Glutamatergic neuron (in vitro differentiated cells): ENCODE results near the gene PCNX2. TPM values are rescaled to one million over a fixed set of nuclear protein-coding genes. Genes with fewer than 3 reads are reported as not detected.

ENCODE experiments used
- DNase-seq: peaks from one replicate; pipeline ENCODE4 v3.0.0; 2022
- H3K27ac Mint-ChIP-seq: one replicate; pipeline ENCODE4 v1.8.0; 2020; ENCODE audit warnings: mild to moderate bottlenecking, mixed read lengths, inconsistent platforms; ENCODE audit not compliant: unreplicated experiment
- H3K27me3 Mint-ChIP-seq: one replicate; pipeline ENCODE4 v1.8.0; 2020; ENCODE audit warnings: mild to moderate bottlenecking, moderate library complexity, mixed read lengths, inconsistent platforms; ENCODE audit not compliant: unreplicated experiment
- H3K36me3 Mint-ChIP-seq: one replicate; pipeline ENCODE4 v1.8.0; 2020; ENCODE audit warnings: mild to moderate bottlenecking, mixed read lengths, inconsistent platforms; ENCODE audit not compliant: unreplicated experiment
- H3K4me1 Mint-ChIP-seq: one replicate; pipeline ENCODE4 v1.8.0; 2020; ENCODE audit warnings: mild to moderate bottlenecking, low read depth, mixed read lengths, inconsistent platforms; ENCODE audit not compliant: unreplicated experiment
- H3K4me3 Mint-ChIP-seq: one replicate; pipeline ENCODE4 v1.8.0; 2020; ENCODE audit warnings: mild to moderate bottlenecking, mixed read lengths, inconsistent platforms; ENCODE audit not compliant: unreplicated experiment
- H3K9me3 Mint-ChIP-seq: one replicate; pipeline ENCODE4 v1.8.0; 2020; ENCODE audit warnings: mild to moderate bottlenecking, moderate library complexity, mixed read lengths, inconsistent platforms; ENCODE audit not compliant: unreplicated experiment
- CTCF ChIP-seq: fragments of 200-600 bp; sonication (generic); IDR thresholded peaks from one replicate; pipeline ENCODE4 v1.5.0; 2021; ENCODE audit not compliant: partially characterized antibody, unreplicated experiment
- total RNA-seq: library from RNA; stranded (reverse); fragmentation: NEBNext Ultra II Directional; extraction: Animal tissue kit (Norgen Biotek cat#: 25700); gene quantifications from one replicate; pipeline ENCODE4 v1.2.1, GENCODE V29; 2021; ENCODE audit not compliant: unreplicated experiment

PCNX2 gene
- total RNA-seq, 1 donor from 2014 or later, result 44.5 TPM

DNA sequence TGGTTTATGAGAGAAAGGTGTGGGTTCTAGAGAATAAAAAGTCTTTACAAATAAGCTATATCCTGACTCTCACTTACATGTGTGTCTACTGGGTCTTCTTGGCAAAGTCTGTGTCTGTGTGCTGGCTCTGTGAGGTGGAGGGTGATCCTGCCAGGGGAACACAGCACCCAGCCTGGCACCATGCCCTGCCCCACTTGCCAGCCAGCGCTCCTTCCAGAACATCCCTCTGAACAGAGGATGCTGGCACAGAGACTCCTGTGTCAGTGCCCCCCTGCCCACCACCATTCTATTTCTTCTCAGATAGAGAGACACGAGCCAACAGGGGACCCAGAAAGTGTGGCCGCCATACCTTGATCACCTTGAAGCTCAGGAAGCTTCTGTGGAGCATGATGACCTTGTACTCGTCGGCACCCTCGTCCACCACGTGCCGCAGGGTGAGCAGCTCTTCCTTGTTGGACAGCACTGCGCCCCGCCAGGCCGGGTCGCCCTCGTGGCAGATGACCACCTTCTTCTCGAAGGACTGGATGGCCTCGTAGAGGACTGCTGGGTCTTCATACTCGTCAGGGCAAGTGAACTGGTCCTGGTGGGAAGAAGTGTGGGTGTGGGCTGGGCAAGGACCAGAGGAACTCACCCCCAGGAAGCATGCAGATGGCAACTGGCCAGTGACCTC, 295.4 kb downstream of the PCNX2 start:
- no peak for TF ChIP-seq CTCF
- Mint-ChIP-seq H3K36me3 (peaks cover 25% of the 10 kb centered on the region), H3K27ac (no peak overlapping the region), H3K9me3 (peaks cover 5% of the 10 kb centered on the region), H3K27me3 (peaks cover 5% of the 10 kb centered on the region), H3K4me1 (peaks cover 2% of the 10 kb centered on the region), H3K4me3 (no peak overlapping the region)
- DNase-seq, result no peak

GRCh38 chr1:232998646-232999045, 296.9 kb downstream of the PCNX2 start:
- no peak overlapping the region for H3K4me3 Mint-ChIP-seq
- H3K4me1 Mint-ChIP-seq, result no peaks in the 10 kb centered on the region
- H3K27ac Mint-ChIP-seq, result no peak overlapping the region
- H3K36me3 Mint-ChIP-seq, result peaks cover 38% of the 10 kb centered on the region
- no peak for DNase-seq
- no peak for TF ChIP-seq CTCF
- peaks cover 6% of the 10 kb centered on the region for H3K9me3 Mint-ChIP-seq
- peaks cover 9% of the 10 kb centered on the region for H3K27me3 Mint-ChIP-seq

DNA sequence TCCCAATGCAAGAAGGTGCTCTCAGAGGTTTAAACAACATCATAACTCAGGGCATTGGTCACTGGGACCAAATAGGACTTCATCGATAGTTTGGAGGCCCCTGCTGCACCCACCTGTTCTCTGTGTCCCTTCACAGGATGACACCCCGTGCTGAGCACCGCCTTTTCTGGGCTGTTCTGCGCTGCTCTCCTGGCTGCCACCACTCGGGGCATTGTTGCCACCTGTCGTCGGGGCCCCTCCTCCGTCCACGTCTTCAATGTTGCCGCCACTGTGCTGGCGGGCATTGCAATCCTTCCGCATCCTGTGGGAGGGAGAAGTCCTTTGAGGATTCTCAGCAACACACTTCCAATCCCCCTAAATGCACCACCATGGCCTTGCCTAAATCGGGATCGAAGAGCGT, 297.4 kb downstream of the PCNX2 start:
- Mint-ChIP-seq H3K4me3 (no peak overlapping the region), H3K36me3 (peaks cover 43% of the 10 kb centered on the region), H3K27me3 (peaks cover 9% of the 10 kb centered on the region), H3K4me1 (no peaks in the 10 kb centered on the region), H3K27ac (no peak overlapping the region), H3K9me3 (peaks cover 8% of the 10 kb centered on the region)
- no peak for TF ChIP-seq CTCF
- DNase-seq, result no peak

DNA sequence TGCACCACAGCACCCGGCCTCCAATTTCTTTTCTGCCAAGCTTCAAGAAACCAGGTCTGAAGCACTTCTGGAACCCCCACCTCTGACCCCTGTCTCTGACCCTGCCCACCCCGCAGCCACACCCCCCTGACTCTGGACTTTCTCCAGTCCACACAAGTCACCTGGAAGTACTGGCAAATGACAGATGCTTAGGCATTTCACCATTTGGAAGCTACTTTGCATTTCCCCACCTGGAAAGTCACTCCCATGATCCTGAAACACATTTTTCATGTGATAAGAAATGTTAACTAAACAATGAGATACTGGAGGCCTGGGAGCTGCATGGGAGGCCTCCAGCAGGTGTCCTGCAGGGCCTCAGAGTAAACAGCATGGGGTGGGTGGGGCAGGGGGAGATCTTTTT, 299.4 kb downstream of the PCNX2 start:
- H3K27me3 Mint-ChIP-seq, result peaks cover 15% of the 10 kb centered on the region
- H3K4me3 Mint-ChIP-seq, result no peak overlapping the region

More for the DNA sequence above, 299.4 kb downstream of the PCNX2 start:
- Mint-ChIP-seq H3K27ac (no peak overlapping the region), H3K9me3 (peaks cover 11% of the 10 kb centered on the region), H3K4me1 (no peaks in the 10 kb centered on the region), H3K36me3 (peaks cover 52% of the 10 kb centered on the region)
- no peak for TF ChIP-seq CTCF
- no peak for DNase-seq
